SU-DHL-6 (cell line): ENCODE data around the gene MLH3.

Source experiments
- H2AFZ ChIP-seq: fragments of 200-600 bp; sonication (generic); 2 replicates; pipeline ENCODE4 v1.6.1; 2014; ENCODE audit warnings: low read depth, mild to moderate bottlenecking, moderate library complexity, mixed read lengths, antibody characterized with exemption, low read length; ENCODE audit not compliant: severe bottlenecking
- H3F3A ChIP-seq: fragments of 200-600 bp; shearing (Covaris generic); 2 replicates; pipeline ENCODE4 v1.6.0; 2016; ENCODE audit warnings: antibody characterized with exemption, mild to moderate bottlenecking; ENCODE audit not compliant: insufficient read depth
- H3K27ac ChIP-seq: fragments of 200-600 bp; sonication (generic); 2 replicates; pipeline ENCODE4 v1.5.1; 2016; ENCODE audit warnings: low read depth, mild to moderate bottlenecking, low read length, moderate library complexity, mixed read lengths
- H3K27me3 ChIP-seq: fragments of 200-600 bp; sonication (generic), shearing (Covaris generic); 2 replicates; pipeline ENCODE4 v1.6.0; 2014; ENCODE audit warnings: mild to moderate bottlenecking, low read length
- H3K36me3 ChIP-seq: fragments of 200-600 bp; sonication (generic); 2 replicates; pipeline ENCODE4 v1.6.1; 2014; ENCODE audit warnings: mild to moderate bottlenecking, low read length, mixed read lengths
- H3K4me2 ChIP-seq: fragments of 300-600, 200-600 bp; shearing (Covaris generic), sonication (generic); 2 replicates; pipeline ENCODE4 v1.6.0; 2014; ENCODE audit warnings: low read length, low read depth, mild to moderate bottlenecking; ENCODE audit not compliant: poor library complexity, severe bottlenecking
- H3K4me3 ChIP-seq: fragments of 200-600 bp; sonication (generic); 2 replicates; pipeline ENCODE4 v1.5.1; 2014; ENCODE audit warnings: antibody characterized with exemption, low read length, mild to moderate bottlenecking, mixed read lengths; ENCODE audit not compliant: insufficient read depth, poor library complexity, severe bottlenecking
- H3K79me2 ChIP-seq: fragments of 200-600 bp; sonication (generic); 2 replicates; pipeline ENCODE4 v1.6.1; 2014; ENCODE audit warnings: mild to moderate bottlenecking, low read length, moderate library complexity; ENCODE audit not compliant: insufficient read depth
- H3K9ac ChIP-seq: fragments of 200-600 bp; sonication (generic); 2 replicates; pipeline ENCODE4 v1.7.0; 2014; ENCODE audit warnings: mild to moderate bottlenecking, low read length
- H3K9me2 ChIP-seq: fragments of 200-600 bp; sonication (generic); replicated peaks from 2 replicates; pipeline ENCODE4 v1.6.1; 2014; ENCODE audit warnings: low read length; ENCODE audit not compliant: insufficient read depth
- H3K9me3 ChIP-seq: fragments of 200-600 bp; sonication (generic); 2 replicates; pipeline ENCODE4 v1.6.1; 2014; ENCODE audit warnings: low read length, mixed read lengths; ENCODE audit not compliant: insufficient read depth
- H4K20me1 ChIP-seq: fragments of 200-600 bp; sonication (generic); 2 replicates; pipeline ENCODE4 v1.6.1; 2014; ENCODE audit warnings: low read depth, mild to moderate bottlenecking, antibody characterized with exemption, low read length, moderate library complexity, mixed read lengths
- EZH2phosphoT487 ChIP-seq: fragments of 200-600 bp; sonication (generic), shearing (Covaris generic); conservative IDR thresholded peaks from 2 replicates; pipeline ENCODE4 v1.6.1; 2018; ENCODE audit warnings: mild to moderate bottlenecking, antibody characterized with exemption, low read length, moderate library complexity, mixed read lengths
- TF ChIP-seq, protein P1 (sequence below): fragments of 200-600 bp; sonication (generic); IDR thresholded peaks from one replicate; pipeline ENCODE4 v1.5.1; 2017; ENCODE audit warnings: antibody characterized with exemption, mild to moderate bottlenecking, low read length, moderate library complexity; ENCODE audit not compliant: insufficient read depth, poor library complexity, severe bottlenecking

The MLH3 gene

DNA sequence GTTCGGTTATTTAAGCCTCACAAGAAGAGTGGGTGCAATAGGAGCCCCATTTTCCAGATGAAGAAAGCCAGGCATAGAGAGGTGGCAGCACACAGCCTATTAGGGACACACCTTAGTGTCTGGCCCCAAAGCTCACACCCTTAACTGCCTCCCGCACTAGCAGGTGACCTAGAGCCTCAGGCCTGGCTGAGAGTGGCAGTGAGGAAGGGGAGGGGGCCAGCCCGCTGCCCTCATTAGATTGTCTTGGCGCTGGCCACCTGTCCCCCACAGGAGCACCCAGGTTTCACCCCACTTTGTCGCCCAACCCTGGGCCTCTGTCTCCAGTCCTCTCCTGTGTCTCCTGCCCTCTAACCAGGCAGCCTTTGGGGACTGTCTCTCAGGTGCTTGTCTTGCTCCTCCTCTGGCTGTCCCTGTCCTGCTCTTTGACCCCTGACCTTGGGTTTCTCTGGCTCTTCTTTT lies 77.3 kb downstream of the MLH3 start:
- H4K20me1 ChIP-seq = no peaks in the 10 kb centered on the region
- no peak overlapping the region for H3K27ac ChIP-seq
- H3F3A ChIP-seq = no peaks in the 10 kb centered on the region
- TF ChIP-seq, protein P1, sequence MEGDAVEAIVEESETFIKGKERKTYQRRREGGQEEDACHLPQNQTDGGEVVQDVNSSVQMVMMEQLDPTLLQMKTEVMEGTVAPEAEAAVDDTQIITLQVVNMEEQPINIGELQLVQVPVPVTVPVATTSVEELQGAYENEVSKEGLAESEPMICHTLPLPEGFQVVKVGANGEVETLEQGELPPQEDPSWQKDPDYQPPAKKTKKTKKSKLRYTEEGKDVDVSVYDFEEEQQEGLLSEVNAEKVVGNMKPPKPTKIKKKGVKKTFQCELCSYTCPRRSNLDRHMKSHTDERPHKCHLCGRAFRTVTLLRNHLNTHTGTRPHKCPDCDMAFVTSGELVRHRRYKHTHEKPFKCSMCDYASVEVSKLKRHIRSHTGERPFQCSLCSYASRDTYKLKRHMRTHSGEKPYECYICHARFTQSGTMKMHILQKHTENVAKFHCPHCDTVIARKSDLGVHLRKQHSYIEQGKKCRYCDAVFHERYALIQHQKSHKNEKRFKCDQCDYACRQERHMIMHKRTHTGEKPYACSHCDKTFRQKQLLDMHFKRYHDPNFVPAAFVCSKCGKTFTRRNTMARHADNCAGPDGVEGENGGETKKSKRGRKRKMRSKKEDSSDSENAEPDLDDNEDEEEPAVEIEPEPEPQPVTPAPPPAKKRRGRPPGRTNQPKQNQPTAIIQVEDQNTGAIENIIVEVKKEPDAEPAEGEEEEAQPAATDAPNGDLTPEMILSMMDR = no peak
- TF ChIP-seq EZH2phosphoT487 = no peak
- no peak overlapping the region for H3K9ac ChIP-seq
- H3K79me2 ChIP-seq = no peaks in the 10 kb centered on the region
- no peaks in the 10 kb centered on the region for H3K9me3 ChIP-seq
- H2AFZ ChIP-seq = no peak overlapping the region
- H3K4me2 ChIP-seq = no peak overlapping the region
- no peaks in the 10 kb centered on the region for H3K36me3 ChIP-seq
- H3K4me3 ChIP-seq = no peak overlapping the region
- H3K27me3 ChIP-seq = no peaks in the 10 kb centered on the region
- H3K9me2 ChIP-seq = no peaks in the 10 kb centered on the region

DNA sequence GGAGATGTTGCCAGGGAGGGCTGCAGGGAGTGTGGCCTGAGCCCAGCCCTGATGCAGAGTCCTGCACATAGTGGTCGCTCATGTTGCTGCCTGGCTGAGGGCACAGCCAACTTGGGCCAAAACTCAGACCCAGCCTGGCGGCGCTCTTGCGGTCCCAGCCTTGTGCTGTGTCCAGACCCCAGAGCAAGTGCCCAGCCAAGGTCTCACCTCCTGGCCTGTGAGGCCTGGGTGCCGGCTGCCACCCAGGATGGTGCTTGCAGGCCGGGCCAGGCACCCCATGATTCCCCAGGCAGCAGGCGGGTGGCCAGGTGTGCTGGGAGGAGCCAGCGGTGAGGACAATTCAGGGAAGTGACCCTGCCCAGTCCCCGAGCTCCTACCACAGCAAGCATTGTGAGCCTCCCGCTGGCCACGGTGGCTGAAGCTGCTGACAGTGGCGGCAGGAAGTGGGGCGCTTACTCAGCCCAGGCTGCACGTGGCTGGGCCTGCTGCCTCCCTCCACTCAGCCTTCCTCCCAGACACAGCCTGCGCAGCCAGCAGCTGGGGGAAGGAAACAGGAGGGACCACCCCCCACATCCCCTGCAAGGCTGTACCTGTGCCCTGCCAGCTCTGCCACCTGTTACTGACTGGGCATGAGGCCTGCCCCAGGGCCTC lies 78.1 kb downstream of the MLH3 start:
- H3F3A ChIP-seq = no peaks in the 10 kb centered on the region
- no peak overlapping the region for H3K4me3 ChIP-seq
- H3K9me3 ChIP-seq = no peaks in the 10 kb centered on the region
- H3K79me2 ChIP-seq = no peaks in the 10 kb centered on the region
- no peak overlapping the region for H3K4me2 ChIP-seq
- no peak overlapping the region for H3K9ac ChIP-seq
- H3K27me3 ChIP-seq = no peaks in the 10 kb centered on the region
- H4K20me1 ChIP-seq = no peaks in the 10 kb centered on the region
- H3K9me2 ChIP-seq = no peaks in the 10 kb centered on the region
- TF ChIP-seq, protein P1 = no peak
- no peak for TF ChIP-seq EZH2phosphoT487
- H3K27ac ChIP-seq = no peak overlapping the region
- H2AFZ ChIP-seq = no peak overlapping the region
- no peaks in the 10 kb centered on the region for H3K36me3 ChIP-seq

DNA sequence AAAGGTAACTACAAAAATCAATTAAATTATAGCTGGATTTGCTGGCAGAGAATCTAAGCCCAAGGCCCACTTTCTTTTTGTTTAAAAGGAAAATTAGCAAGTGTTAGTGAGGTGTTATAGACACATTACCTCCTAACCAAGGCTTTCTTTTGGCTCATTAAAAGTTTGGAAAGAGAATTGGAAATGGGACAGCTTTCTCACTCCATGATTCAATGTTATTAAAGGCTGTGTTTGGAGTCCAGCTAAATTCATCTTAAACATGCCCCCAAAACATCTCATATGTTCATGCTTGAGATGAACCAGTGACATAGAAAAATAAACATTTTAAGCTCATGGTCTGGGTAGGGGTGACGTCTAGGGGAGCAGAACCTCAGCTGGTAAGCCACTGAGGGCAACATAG lies 82.5 kb downstream of the MLH3 start:
- no peaks in the 10 kb centered on the region for H3K27me3 ChIP-seq
- no peak overlapping the region for H3K9ac ChIP-seq
- no peaks in the 10 kb centered on the region for H3K9me2 ChIP-seq
- H3K4me2 ChIP-seq = no peak overlapping the region
- no peaks in the 10 kb centered on the region for H4K20me1 ChIP-seq
- no peaks in the 10 kb centered on the region for H3K79me2 ChIP-seq
- no peak for TF ChIP-seq EZH2phosphoT487
- TF ChIP-seq, protein P1 = no peak
- no peak overlapping the region for H3K27ac ChIP-seq
- no peaks in the 10 kb centered on the region for H3K9me3 ChIP-seq
- H3F3A ChIP-seq = no peaks in the 10 kb centered on the region
- no peak overlapping the region for H2AFZ ChIP-seq
- no peak overlapping the region for H3K4me3 ChIP-seq
- no peaks in the 10 kb centered on the region for H3K36me3 ChIP-seq
